Renal cortical epithelial cell (primary cell): ENCODE data around the gene BMP6. TPM values are rescaled to one million over a fixed set of nuclear protein-coding genes. Genes with fewer than 3 reads are reported as not detected.

ENCODE experiments used
- DNase-seq: peaks from one replicate; pipeline ENCODE4 v3.0.0-alpha.2; 2011; ENCODE audit warnings: low read depth
- total RNA-seq: library from RNA; depleted of rRNA; stranded (reverse); fragments of >200 nt; gene quantifications from 2 replicates; pipeline ENCODE4 v1.2.3, GENCODE V29; 2014

BMP6 gene
- total RNA-seq: 0.69 and 0.75 TPM in 2 replicates

DNA sequence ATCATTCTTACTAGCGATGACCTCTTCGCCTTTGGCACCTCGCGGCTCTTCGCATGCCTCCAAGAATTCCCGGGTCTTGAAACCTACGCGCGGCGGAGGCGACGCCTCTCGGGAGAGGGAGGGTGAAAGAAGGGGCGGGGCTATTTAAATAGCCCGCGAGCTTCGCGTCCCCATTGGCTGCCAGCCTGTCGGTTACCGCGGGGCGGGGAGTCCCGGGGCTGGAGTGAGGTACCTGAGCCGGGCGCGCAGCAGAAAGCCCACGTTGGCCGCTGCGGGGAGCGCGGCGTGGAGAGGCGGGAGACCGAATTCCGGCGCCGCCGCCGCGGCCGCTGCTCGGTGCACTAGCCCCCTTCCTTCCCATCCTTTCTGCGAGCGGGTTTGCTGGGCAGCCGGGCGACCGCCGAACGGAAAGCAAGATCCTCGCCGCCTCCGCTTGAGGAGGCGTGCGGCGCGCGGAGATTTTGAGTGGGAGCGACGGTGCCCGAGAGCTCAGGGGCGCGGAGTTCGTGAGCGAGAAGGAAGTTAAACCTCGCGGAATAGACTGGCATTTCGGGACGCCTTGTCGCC is at the start of gene BMP6:
TSS of gene BMP6 (plus strand) at position 251 of the 567 bp plus-strand sequence. CDS start 857 bp downstream, outside the sequence.
- peak; percentile 71 for DNase-seq

DNA sequence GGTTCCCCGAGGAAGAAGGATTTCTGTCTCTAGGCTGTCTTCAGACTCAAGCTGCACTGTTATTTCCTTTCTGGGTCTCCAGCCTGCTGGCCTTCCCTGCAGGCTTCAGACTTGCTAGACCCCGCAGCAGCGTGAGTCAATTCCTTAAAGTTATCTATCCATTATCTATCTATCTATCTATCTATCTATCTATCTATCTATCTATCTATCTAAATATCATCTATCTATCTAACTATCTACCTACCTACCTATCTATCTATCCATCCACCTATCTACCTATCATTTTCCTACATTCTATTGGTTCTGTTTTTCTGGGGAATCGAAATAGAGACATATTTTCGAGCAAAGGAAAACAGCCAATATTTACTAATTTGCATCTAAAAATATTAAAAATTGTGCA is 48.7 kb upstream of the BMP6 start:
- DNase-seq: no peak

DNA sequence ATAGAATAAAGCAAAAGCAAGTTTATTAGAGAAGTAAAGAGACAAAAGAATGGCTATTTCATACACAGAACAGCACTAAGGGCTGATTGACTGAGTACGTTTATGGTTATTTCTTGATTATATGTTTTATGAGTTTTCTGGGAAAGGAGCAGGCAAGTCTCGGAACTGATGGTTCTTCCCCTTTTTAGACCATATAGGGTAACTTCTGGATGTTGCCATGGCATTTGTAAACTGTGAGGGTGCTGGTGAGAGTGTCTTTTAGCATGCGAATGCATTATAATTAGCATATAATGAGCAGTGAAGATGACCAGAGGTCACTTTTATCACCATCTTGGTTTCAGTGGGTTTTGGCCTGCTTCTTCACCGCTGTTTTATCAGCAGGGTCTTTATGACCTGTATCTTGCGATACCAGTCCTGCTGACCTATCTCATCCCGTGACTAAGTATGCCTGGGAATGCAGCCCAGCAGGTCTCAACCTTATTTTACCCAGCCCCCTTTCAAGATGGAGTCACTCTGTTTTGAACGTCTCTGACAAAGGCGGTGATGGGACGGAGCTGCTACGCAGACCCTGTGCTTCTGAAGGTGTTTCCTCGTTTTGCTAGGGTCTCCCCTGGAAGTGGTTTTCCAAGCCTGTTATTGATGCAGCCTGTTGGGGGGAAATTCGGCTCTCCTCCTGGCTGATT is 45.4 kb upstream of the BMP6 start:
- DNase-seq: no peak

DNA sequence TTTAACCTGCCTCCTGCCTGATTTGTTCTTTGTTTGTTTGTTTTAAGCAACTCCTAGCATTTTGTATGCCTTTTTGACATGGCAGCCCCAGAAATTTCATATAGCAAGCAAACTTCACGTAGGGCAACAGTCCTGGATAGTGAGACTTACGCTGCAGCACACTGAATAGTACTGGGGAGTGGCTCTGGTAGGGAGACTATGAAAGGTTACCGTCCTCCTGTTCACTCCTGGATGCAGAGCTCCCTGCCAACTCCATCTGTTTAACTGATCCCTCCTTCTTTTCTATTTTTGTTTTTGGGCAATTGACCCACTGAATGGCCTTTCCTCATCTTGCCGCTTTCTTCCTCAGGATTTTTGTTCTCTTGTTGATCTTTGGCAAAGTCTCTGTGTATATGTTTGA is 44.5 kb upstream of the BMP6 start:
- no peak for DNase-seq

GRCh38 chr6:7684076-7684475 is 41.8 kb upstream of the BMP6 start:
- DNase-seq: no peak

- no peak for DNase-seq
Observed at GRCh38 chr6:7684843-7685242, 41.1 kb upstream of the BMP6 start.

DNA sequence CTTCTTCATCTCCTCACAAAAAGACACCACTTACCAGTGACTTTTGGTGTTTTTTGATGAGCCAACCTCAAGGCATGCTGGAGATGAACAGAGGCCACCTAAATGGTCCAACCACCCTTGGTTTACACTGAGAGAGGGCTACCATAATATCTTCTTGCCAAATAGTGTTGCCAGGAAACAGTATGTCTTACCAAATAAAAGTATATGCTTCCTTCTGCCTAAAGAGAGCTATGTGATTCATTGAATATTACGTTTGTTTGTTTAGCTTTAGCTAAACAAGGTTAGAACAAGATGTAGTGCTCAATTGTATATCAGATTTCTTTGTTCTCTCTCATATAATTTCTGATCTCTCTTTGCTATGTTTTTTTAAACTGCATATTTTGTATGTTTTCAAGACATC is 40.6 kb upstream of the BMP6 start:
- DNase-seq: no peak

DNA sequence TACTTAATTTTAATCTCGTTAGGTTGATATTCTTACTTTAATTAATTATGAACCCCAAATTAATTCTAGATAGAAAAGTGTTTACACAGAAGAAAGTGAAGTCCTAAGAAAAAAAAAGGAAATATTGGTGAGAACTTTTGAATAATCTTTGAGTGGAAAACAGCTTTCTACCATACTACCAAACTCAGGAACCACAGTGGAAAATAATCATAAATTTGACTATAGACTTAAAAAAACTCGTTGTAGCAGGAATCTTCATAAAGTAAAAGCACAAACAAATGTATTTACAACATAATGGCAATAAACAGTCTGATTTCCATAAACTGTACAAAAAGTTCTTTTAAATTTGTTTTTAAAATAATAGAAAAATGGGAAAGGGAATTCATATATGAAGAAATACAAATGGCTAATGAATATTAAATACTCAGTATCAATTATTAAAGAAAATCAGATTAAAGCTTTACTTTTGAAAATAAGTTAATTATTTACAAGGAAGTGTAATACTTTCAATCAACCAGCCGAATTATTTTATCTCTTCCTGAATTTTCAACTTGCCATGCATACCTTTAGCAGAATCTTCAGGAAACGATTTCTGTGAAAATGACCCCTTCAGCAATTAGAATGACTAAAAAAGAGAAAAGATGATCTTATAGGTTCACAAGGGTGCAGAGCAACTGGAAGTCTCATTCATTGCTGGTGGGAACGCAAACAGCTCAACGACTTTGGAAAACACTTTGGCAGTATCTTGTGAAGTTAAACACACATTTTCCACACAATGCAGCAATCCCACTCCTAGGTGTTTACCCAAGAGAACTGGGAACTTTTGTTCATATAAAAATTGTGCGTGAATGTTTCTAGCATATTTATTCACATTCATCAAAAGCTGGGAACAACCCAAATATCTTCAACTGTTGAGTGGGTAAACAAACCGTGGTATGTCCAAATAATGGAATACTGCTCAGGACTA is 38.5 kb upstream of the BMP6 start:
- DNase-seq: no peak

GRCh38 chr6:7691021-7691420 is 34.9 kb upstream of the BMP6 start:
- DNase-seq: no peak

DNA sequence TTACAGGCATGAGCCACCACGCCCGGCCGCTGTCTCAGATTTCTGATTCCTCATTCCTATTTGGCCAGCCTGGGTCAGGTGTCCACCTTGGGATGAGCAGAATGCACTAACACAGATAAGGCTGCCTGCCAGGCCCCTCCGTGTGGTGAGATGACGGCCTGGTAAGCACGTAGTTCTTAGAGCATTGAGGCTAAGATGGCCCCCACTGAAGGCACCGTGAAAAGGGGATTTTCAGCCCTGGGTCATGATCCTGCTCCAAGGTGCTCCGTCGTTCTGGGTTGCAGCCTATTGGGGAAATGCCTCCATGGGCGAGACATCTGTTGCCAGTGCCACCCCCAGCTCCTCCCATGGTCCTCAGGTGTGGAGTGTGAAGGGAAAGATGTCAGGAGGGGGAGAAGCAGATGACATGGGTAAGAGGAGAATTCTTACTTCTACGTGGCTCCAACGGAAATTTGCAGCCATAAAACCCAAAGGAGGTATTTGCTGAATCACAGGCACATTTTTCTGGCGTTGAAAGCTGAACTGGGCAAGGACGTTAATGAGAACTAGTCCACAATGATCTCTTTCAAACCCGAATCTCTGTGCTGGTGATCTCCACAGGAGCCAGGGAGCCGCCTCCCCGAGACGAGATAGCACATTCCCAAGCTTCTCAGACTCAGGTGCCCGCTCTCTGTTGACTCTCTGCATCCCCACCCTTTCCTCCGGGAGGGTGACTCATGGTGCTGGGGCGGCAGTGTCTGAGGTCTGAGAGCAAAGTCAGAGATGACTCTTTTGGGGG is 34.0 kb upstream of the BMP6 start:
- peak; percentile 13 for DNase-seq

DNA sequence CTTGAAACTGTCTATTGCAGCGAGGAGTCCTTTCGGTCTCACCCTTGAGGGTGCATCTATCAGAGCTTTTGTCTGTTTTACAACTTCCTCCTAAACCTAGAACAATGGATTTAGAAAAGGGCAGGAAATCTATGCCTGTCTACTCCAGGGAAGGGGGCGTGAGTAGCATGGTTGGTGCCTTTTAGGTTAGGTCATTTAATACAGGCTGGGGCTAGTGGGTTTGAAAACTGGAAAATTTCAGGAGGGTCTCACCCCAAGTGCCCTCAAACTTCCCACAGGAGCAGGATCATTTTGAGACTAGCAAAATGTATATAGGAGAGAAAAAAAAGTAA is 33.5 kb upstream of the BMP6 start:
- DNase-seq: no peak

GRCh38 chr6:7693827-7694226 is 32.1 kb upstream of the BMP6 start:
- DNase-seq: no peak

GRCh38 chr6:7696061-7696460 is 29.8 kb upstream of the BMP6 start:
- no peak for DNase-seq

DNA sequence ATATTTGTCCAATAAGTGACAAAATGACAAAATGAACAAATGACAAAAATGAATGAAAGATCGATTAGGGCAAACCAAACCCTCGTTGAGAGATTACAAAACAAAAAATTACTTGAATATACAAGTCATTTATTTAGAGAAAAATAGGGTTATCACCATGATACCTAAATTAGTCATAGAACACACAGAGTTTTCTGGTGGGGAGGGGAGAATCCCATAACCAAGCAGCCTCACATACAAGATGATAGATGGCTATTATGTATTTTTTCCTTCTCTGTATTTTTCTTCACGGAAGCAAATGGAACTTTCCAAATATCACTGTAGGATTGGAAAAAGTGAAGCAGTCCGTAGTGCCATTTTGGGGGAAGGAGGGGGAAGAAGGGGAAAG is 28.5 kb upstream of the BMP6 start:
- DNase-seq: no peak

- DNase-seq: peak; percentile 99
Observed at GRCh38 chr6:7697820-7698623, 27.9 kb upstream of the BMP6 start.

GRCh38 chr6:7701212-7701834 is 24.6 kb upstream of the BMP6 start:
- DNase-seq: no peak

- no peak for DNase-seq
Observed at GRCh38 chr6:7703148-7703680, 22.7 kb upstream of the BMP6 start.

DNA sequence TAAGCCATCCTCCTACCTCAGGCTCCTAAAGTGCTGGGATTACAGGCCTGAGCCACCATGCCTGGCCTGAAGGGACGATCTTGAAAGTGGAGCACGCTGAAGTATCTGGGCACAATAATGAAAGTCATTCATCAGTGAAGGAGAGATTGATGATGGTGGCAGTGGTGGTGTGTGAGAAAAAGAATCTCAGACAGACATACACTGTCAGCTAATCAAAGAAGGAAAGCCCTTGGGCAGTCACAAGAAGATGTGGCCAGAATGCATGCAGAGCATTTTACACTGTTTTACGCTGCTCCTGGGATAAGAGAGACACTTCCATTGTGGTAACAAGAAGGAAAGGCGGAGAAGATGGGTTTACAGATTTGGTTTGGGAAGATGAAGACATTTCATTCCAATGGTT is 20.4 kb upstream of the BMP6 start:
- no peak for DNase-seq

DNA sequence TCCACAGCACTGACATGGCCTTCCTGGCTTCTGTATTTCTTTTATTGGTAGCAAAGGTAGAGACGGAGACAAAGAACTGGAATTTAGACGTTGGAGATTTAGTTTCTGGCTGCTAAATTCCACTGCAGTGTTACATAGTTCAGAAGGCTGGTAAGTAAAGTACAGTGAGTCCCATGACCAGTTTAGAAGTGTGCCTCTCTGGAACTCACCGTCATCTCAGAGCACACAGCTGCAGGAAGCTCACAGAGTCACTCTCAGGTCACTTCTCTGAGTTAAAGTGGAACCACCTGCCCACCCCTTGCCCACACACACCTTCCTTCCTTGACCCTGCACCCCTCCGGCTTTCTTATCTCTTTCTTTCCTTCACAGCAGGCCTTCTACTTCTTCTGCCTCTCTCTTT is 19.6 kb upstream of the BMP6 start:
- DNase-seq: no peak

DNA sequence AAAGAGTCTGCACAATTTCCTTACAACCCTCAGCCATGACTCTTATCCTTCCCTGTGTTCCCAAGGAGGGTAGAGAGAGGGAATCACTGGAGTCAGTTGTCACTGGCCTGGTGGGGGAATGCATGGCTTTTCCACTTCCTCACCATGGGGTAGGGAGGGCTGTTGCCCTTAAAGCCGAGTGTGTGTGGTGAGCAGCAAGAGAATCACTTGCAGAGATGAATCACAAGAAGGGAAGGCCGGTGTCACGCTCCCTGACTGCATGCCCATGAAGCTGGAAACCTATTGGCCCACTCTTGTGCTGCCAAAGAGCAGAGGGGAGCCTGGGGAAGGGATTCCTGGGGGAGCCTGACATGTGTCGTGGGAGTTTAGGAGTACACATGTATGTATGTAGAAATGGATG is 18.1 kb upstream of the BMP6 start:
- peak; percentile 72 for DNase-seq
